HEK293 (cell line): ENCODE measurements around the gene CACNB3.

Experiments used
- CTCF ChIA-PET: fragments of 350-600 bp; formaldehyde crosslinking; extraction: SDS; loops from one replicate; lab custom pipeline; 2021; ENCODE audit warnings: antibody characterized with exemption; lab: Yijun Ruan, JAX
- POLR2A ChIA-PET: fragments of 300-600 bp; formaldehyde crosslinking; extraction: SDS; loops from one replicate; lab custom pipeline; 2020; ENCODE audit warnings: antibody characterized with exemption, inconsistent platforms; lab: Yijun Ruan, JAX
- H3K27ac ChIP-seq: fragments of 200-500 bp; sonication (Bioruptor generic); 2 replicates; pipeline ENCODE4 v1.5.1; 2014; ENCODE audit warnings: low read depth, low read length, control low read depth, inconsistent platforms; ENCODE audit errors: extremely low read depth
- H3K36me3 ChIP-seq, 2 experiments: fragments of 200-500 bp in 1 of 2; sonication (Bioruptor generic) in 1 of 2; 1 replicate in 1 of 2; 2 replicates in 1 of 2; pipeline ENCODE4 v1.5.1; 2014 to 2017; ENCODE audit warnings: inconsistent platforms in 2 of 2, low read length in 2 of 2; ENCODE audit not compliant: control insufficient read depth in 2 of 2, insufficient read depth in 1 of 2
- H3K4me1 ChIP-seq: fragments of 200-500 bp; sonication (Bioruptor generic); 2 replicates; pipeline ENCODE4 v1.5.1; 2014; ENCODE audit warnings: mild to moderate bottlenecking, low read length, inconsistent platforms; ENCODE audit not compliant: control insufficient read depth, insufficient read depth
- H3K4me3 ChIP-seq: 2 replicates; pipeline ENCODE4 v1.5.1; 2011; ENCODE audit warnings: low read depth, mild to moderate bottlenecking, control low read depth, low read length, moderate library complexity
- H3K9me3 ChIP-seq: fragments of 200-500 bp; sonication (Bioruptor generic); 2 replicates; pipeline ENCODE4 v1.5.1; 2014; ENCODE audit warnings: low read depth, low read length, inconsistent platforms; ENCODE audit not compliant: control insufficient read depth, insufficient read depth
- KLF10 ChIP-seq: fragments of 450-650 bp; IDR thresholded peaks from 2 replicates; pipeline ENCODE4 v1.5.1; 2018; ENCODE audit warnings: missing biosample characterization, mild to moderate bottlenecking, missing genetic modification characterization
- KLF17 ChIP-seq: fragments of 450-650 bp; formaldehyde crosslinking; IDR thresholded peaks from 2 replicates; pipeline ENCODE4 v1.5.1; 2016; ENCODE audit warnings: missing biosample characterization, missing genetic modification characterization
- SCRT2 ChIP-seq: fragments of 450-650 bp; formaldehyde crosslinking; IDR thresholded peaks from 2 replicates; pipeline ENCODE4 v1.5.1; 2016; ENCODE audit warnings: missing biosample characterization, missing genetic modification characterization
- SP2 ChIP-seq: fragments of 450-650 bp; formaldehyde crosslinking; IDR thresholded peaks from 2 replicates; pipeline ENCODE4 v1.5.1; 2016; ENCODE audit warnings: missing biosample characterization, missing genetic modification characterization
- TSHZ1 ChIP-seq: fragments of 450-650 bp; formaldehyde crosslinking; IDR thresholded peaks from 2 replicates; pipeline ENCODE4 v1.5.1; 2016; ENCODE audit warnings: missing biosample characterization, missing genetic modification characterization, borderline replicate concordance
- ZFP37 ChIP-seq: fragments of 450-650 bp; formaldehyde crosslinking; IDR thresholded peaks from 2 replicates; pipeline ENCODE4 v1.5.1; 2016; ENCODE audit warnings: missing biosample characterization, missing genetic modification characterization
- ZFP69B ChIP-seq: fragments of 450-650 bp; formaldehyde crosslinking; IDR thresholded peaks from 2 replicates; pipeline ENCODE4 v1.5.1; 2016; ENCODE audit warnings: missing biosample characterization, missing genetic modification characterization
- ZNF138 ChIP-seq: fragments of 450-650 bp; formaldehyde crosslinking; IDR thresholded peaks from 2 replicates; pipeline ENCODE4 v1.5.1; 2016; ENCODE audit warnings: missing biosample characterization, missing genetic modification characterization, borderline replicate concordance
- ZNF174 ChIP-seq: fragments of 450-650 bp; formaldehyde crosslinking; IDR thresholded peaks from 2 replicates; pipeline ENCODE4 v1.5.0; 2017; ENCODE audit warnings: missing biosample characterization, mild to moderate bottlenecking, missing genetic modification characterization
- ZNF184 ChIP-seq: fragments of 450-650 bp; IDR thresholded peaks from 2 replicates; pipeline ENCODE4 v1.5.1; 2018; ENCODE audit warnings: missing biosample characterization, mild to moderate bottlenecking, missing genetic modification characterization
- ZNF2 ChIP-seq: fragments of 450-650 bp; formaldehyde crosslinking; IDR thresholded peaks from 2 replicates; pipeline ENCODE4 v1.5.1; 2016; ENCODE audit warnings: missing biosample characterization, missing genetic modification characterization
- ZNF362 ChIP-seq: fragments of 450-650 bp; formaldehyde crosslinking; IDR thresholded peaks from 2 replicates; pipeline ENCODE4 v1.5.1; 2016; ENCODE audit warnings: missing biosample characterization, missing genetic modification characterization
- ZNF433 ChIP-seq: fragments of 450-650 bp; formaldehyde crosslinking; IDR thresholded peaks from 2 replicates; pipeline ENCODE4 v1.5.1; 2016; ENCODE audit warnings: missing biosample characterization, missing genetic modification characterization, low read depth
- ZNF449 ChIP-seq: fragments of 450-650 bp; formaldehyde crosslinking; IDR thresholded peaks from 2 replicates; pipeline ENCODE4 v1.5.1; 2017; ENCODE audit warnings: missing biosample characterization, mild to moderate bottlenecking, missing genetic modification characterization, moderate library complexity
- ZNF501 ChIP-seq: fragments of 450-650 bp; formaldehyde crosslinking; IDR thresholded peaks from 2 replicates; pipeline ENCODE4 v1.5.1; 2016; ENCODE audit warnings: missing biosample characterization, missing genetic modification characterization
- ZNF514 ChIP-seq: fragments of 450-650 bp; formaldehyde crosslinking; IDR thresholded peaks from 2 replicates; pipeline ENCODE4 v1.5.1; 2016; ENCODE audit warnings: missing biosample characterization, missing genetic modification characterization
- ZNF549 ChIP-seq: fragments of 450-650 bp; IDR thresholded peaks from 2 replicates; pipeline ENCODE4 v1.5.1; 2018; ENCODE audit warnings: missing biosample characterization, missing genetic modification characterization, mild to moderate bottlenecking, inconsistent platforms, moderate library complexity
- ZNF768 ChIP-seq: fragments of 450-650 bp; formaldehyde crosslinking; IDR thresholded peaks from 2 replicates; pipeline ENCODE4 v1.5.1; 2018; ENCODE audit warnings: missing biosample characterization, mild to moderate bottlenecking, missing genetic modification characterization
- ZSCAN5A ChIP-seq: fragments of 450-650 bp; formaldehyde crosslinking; IDR thresholded peaks from 2 replicates; pipeline ENCODE4 v1.5.1; 2016; ENCODE audit warnings: missing biosample characterization, missing genetic modification characterization
- ZXDB ChIP-seq: fragments of 450-650 bp; formaldehyde crosslinking; IDR thresholded peaks from 2 replicates; pipeline ENCODE4 v1.5.1; 2016; ENCODE audit warnings: missing biosample characterization, missing genetic modification characterization

Gene CACNB3

GRCh38 chr12:48824905-48825304 lies 6.6 kb downstream of the CACNB3 start:
- POLR2A ChIA-PET = no interaction called here
- TF ChIP-seq KLF17 (tag by site-specific recombination) (no peak), ZNF138 (tag by site-specific recombination) (no peak), ZNF184 (tag by site-specific recombination) (no peak), ZFP69B (tag by site-specific recombination) (no peak), ZNF2 (no peak), KLF10 (no peak), ZNF514 (tag by site-specific recombination) (no peak), ZNF433 (tag by site-specific recombination) (no peak), ZNF501 (tag by site-specific recombination) (no peak), ZXDB (tag by site-specific recombination) (no peak), ZNF768 (tag by site-specific recombination) (no peak)
- no peak overlapping the region for H3K27ac ChIP-seq
- H3K4me3 ChIP-seq = no peak overlapping the region
- H3K36me3 ChIP-seq = peaks cover 0 to 69% of the 10 kb centered on the region in 2 experiments; a peak in 1 of 3 replicates
- H3K9me3 ChIP-seq = no peaks in the 10 kb centered on the region
- H3K4me1 ChIP-seq = no peaks in the 10 kb centered on the region
- CTCF ChIA-PET = interaction anchor here (6.0 kb wide), 1 partner anchor 10 kb away, joined by 42 read pairs; no protein-coding TSS in a partner anchor

GRCh38 chr12:48826209-48826855 lies 8.0 kb downstream of the CACNB3 start:
- no peaks in the 10 kb centered on the region for H3K9me3 ChIP-seq
- ChIA-PET POLR2A (interaction anchor here (0.8 to 2.8 kb wide), 4 partner anchors 9 to 65 kb away, joined by 4 to 11 read pairs (median 5); no protein-coding TSS in a partner anchor), CTCF (interaction anchor here (0.5 to 6.0 kb wide), 4 partner anchors 12 to 65 kb away, joined by 3 to 42 read pairs (median 4); no protein-coding TSS in a partner anchor)
- TF ChIP-seq ZNF449 = no peak
- peak; percentile 61 for TF ChIP-seq SCRT2 (tag by site-specific recombination)
- TF ChIP-seq ZSCAN5A (tag by site-specific recombination) = no peak
- no peak for TF ChIP-seq ZNF174 (tag by site-specific recombination)
- TF ChIP-seq SP2 (tag by site-specific recombination) = no peak
- TF ChIP-seq ZFP37 (tag by site-specific recombination) = no peak
- no peaks in the 10 kb centered on the region for H3K4me1 ChIP-seq
- H3K36me3 ChIP-seq = peaks cover 3 to 83% of the 10 kb centered on the region in 2 experiments; a peak in 2 of 3 replicates
- H3K4me3 ChIP-seq = no peak overlapping the region
- H3K27ac ChIP-seq = no peak overlapping the region

GRCh38 chr12:48827026-48827425 lies 8.7 kb downstream of the CACNB3 start:
- no peak overlapping the region for H3K27ac ChIP-seq
- peaks cover 5 to 90% of the 10 kb centered on the region in 2 experiments; a peak in 2 of 3 replicates for H3K36me3 ChIP-seq
- no peaks in the 10 kb centered on the region for H3K4me1 ChIP-seq
- CTCF ChIA-PET = interaction anchor here (0.5 to 6.0 kb wide), 3 partner anchors 12 to 64 kb away, joined by 3 to 42 read pairs (median 4); no protein-coding TSS in a partner anchor
- no peak overlapping the region for H3K4me3 ChIP-seq
- POLR2A ChIA-PET = interaction anchor here (0.8 to 2.8 kb wide), 5 partner anchors 8 to 64 kb away, joined by 3 to 11 read pairs (median 4); no protein-coding TSS in a partner anchor
- no peaks in the 10 kb centered on the region for H3K9me3 ChIP-seq
- TF ChIP-seq TSHZ1 (tag by site-specific recombination) = no peak
- TF ChIP-seq ZNF549 (tag by site-specific recombination) = no peak
- no peak for TF ChIP-seq ZNF362
